Endothelial cell of umbilical vein (primary cell): ENCODE measurements around the gene ALDH3A2. TPM values are rescaled to one million over a fixed set of nuclear protein-coding genes. Genes with fewer than 3 reads are reported as not detected.

ENCODE experiments used
- BruUV-seq: library from RNA; stranded (reverse); fragments of 400-500 nt; replicated peaks from 2 replicates; lab custom pipeline; 2021; lab: Mats Ljungman, UMichigan
- CTCF ChIA-PET: fragments of 300-600, 350-600 bp; sonication (Branson Sonifier 250); formaldehyde crosslinking; loops from one replicate; lab custom pipeline; 2021; ENCODE audit warnings: antibody characterized with exemption, inconsistent platforms; lab: Charles Lee
- POLR2A ChIA-PET: fragments of 300-600, 350-600 bp; sonication (Branson Sonifier 250); formaldehyde crosslinking; loops from one replicate; lab custom pipeline; 2021; ENCODE audit warnings: antibody characterized with exemption, inconsistent platforms; lab: Charles Lee
- DNase-seq: peaks from one replicate; pipeline ENCODE4 v3.0.0-alpha.2; 2011; ENCODE audit warnings: low read depth, low spot score
- FAIRE-seq: peaks from 2 replicates; lab custom pipeline; 2011; peaks lifted over from hg19 to GRCh38; lab: Jason Lieb, UNC
- H2AFZ ChIP-seq: 2 replicates; pipeline ENCODE4 v1.6.0; 2012; ENCODE audit warnings: low read depth, low read length, control low read depth, inconsistent platforms
- H3K27ac ChIP-seq: 2 replicates; pipeline ENCODE4 v1.5.1; 2011; ENCODE audit warnings: low read depth, mild to moderate bottlenecking, control low read depth, low read length, moderate library complexity; ENCODE audit not compliant: insufficient read depth
- H3K27me3 ChIP-seq, 2 experiments: 2 replicates each; pipeline versions ENCODE4 v1.6.0 to v1.6.1; 2011; ENCODE audit warnings: low read length in 2 of 2, mixed read lengths in 1 of 2; ENCODE audit not compliant: control insufficient read depth in 2 of 2, insufficient read depth in 2 of 2
- H3K36me3 ChIP-seq, 2 experiments: 2 replicates in 1 of 2; 3 replicates in 1 of 2; pipeline ENCODE4 v1.5.1; 2011; ENCODE audit warnings: low read length in 2 of 2, mild to moderate bottlenecking in 1 of 2, moderate library complexity in 1 of 2; ENCODE audit not compliant: control insufficient read depth in 2 of 2, insufficient read depth in 2 of 2; ENCODE audit errors: extremely low read depth in 1 of 2
- H3K4me1 ChIP-seq: 3 replicates; pipeline ENCODE4 v1.5.1; 2011; ENCODE audit warnings: mild to moderate bottlenecking, low read length; ENCODE audit not compliant: control insufficient read depth, insufficient read depth; ENCODE audit errors: extremely low read depth
- H3K4me2 ChIP-seq: 2 replicates; pipeline ENCODE4 v1.6.1; 2011; ENCODE audit warnings: low read length, control low read depth, mixed read lengths; ENCODE audit not compliant: insufficient read depth
- H3K4me3 ChIP-seq, 3 experiments: fragments of 200-600 bp in 1 of 3; sonication (generic), shearing (Covaris generic) in 1 of 3; replicated peaks in 1 of 3; 2 replicates each; pipeline ENCODE4 v1.5.1; 2011 to 2016; ENCODE audit warnings: control low read depth in 3 of 3, low read length in 3 of 3, mild to moderate bottlenecking in 2 of 3, inconsistent platforms in 1 of 3, low read depth in 1 of 3, moderate library complexity in 1 of 3; ENCODE audit not compliant: insufficient read depth in 1 of 3
- H3K79me2 ChIP-seq: 2 replicates; pipeline ENCODE4 v1.6.0; 2012; ENCODE audit warnings: low read length, inconsistent platforms; ENCODE audit not compliant: control insufficient read depth, insufficient read depth
- H3K9ac ChIP-seq: replicated peaks from 2 replicates; pipeline ENCODE3; 2011; ENCODE audit warnings: low read length, control low read depth; ENCODE audit not compliant: insufficient read depth; ENCODE audit errors: extremely low read depth
- H3K9me1 ChIP-seq: replicated peaks from 3 replicates; pipeline ENCODE4 v1.6.0; 2011; ENCODE audit warnings: mild to moderate bottlenecking, low read length; ENCODE audit not compliant: control insufficient read depth, insufficient read depth; ENCODE audit errors: extremely low read depth
- H3K9me3 ChIP-seq: replicated peaks from 2 replicates; pipeline ENCODE4 v1.5.1; 2012; ENCODE audit warnings: low read length, inconsistent platforms; ENCODE audit not compliant: control insufficient read depth, insufficient read depth
- H4K20me1 ChIP-seq: replicated peaks from 2 replicates; pipeline ENCODE3; 2011; ENCODE audit warnings: mild to moderate bottlenecking, low read length; ENCODE audit not compliant: control insufficient read depth, insufficient read depth; ENCODE audit errors: extremely low read depth
- EZH2 ChIP-seq: IDR thresholded peaks from 2 replicates; pipeline ENCODE4 v1.6.1; 2012; ENCODE audit warnings: borderline replicate concordance, low read depth, mild to moderate bottlenecking, moderate library complexity, low read length, inconsistent platforms; ENCODE audit not compliant: severe bottlenecking
- FOS ChIP-seq: IDR thresholded peaks from 2 replicates; pipeline ENCODE4 v1.6.1; 2011; ENCODE audit warnings: mild to moderate bottlenecking, low read length, moderate library complexity, borderline replicate concordance; ENCODE audit not compliant: insufficient read depth
- GATA2 ChIP-seq: IDR thresholded peaks from 2 replicates; pipeline ENCODE4 v1.7.0; 2011; ENCODE audit warnings: low read depth, mild to moderate bottlenecking, moderate library complexity, mixed read lengths, low read length; ENCODE audit not compliant: insufficient read length, insufficient read depth
- JUN ChIP-seq: IDR thresholded peaks from 2 replicates; pipeline ENCODE4 v1.6.1; 2011; ENCODE audit warnings: borderline replicate concordance, low read depth; ENCODE audit not compliant: insufficient read length, insufficient read depth
- MYC ChIP-seq: IDR thresholded peaks from one replicate; pipeline ENCODE4 v1.6.1; 2011; ENCODE audit warnings: mild to moderate bottlenecking, low read depth, low read length
- POLR2A ChIP-seq: IDR thresholded peaks from 2 replicates; pipeline ENCODE4 v1.6.1; 2012; ENCODE audit warnings: low read depth, mild to moderate bottlenecking, control low read depth, low read length
- POLR2AphosphoS5 ChIP-seq: IDR thresholded peaks from 2 replicates; pipeline ENCODE4 v1.6.1; 2012; ENCODE audit warnings: low read depth, mild to moderate bottlenecking, control low read depth, low read length, moderate library complexity; ENCODE audit not compliant: insufficient read depth
- dilution Hi-C: fragments of 300-500 bp; cut with MboI; formaldehyde crosslinking; loops from one replicate; pipeline ENCODE4 v1.15.0; 2019; ENCODE audit warnings: low sequenced_read_pairs; ENCODE audit not compliant: extremely low pct_ligation_motif_present
- intact Hi-C: fragments of 100-400 bp; cut with micrococcal nuclease; formaldehyde crosslinking; loops from one replicate; pipeline ENCODE4 v1.10.0; 2022
- polyA plus RNA-seq, 4 experiments: library from polyadenylated mRNA; depleted of rRNA in 3 of 4; stranded (reverse) in 3 of 4; unstranded in 1 of 4; fragments of >200 nt; gene quantifications; 2 replicates each; pipeline versions ENCODE4 v1.2.1 to v1.2.3, GENCODE V29; 2011 to 2012; ENCODE audit warnings: missing spikeins in 1 of 4
- total RNA-seq: library from RNA; stranded (reverse); gene quantifications from 2 replicates; pipeline ENCODE4 v1.2.3, GENCODE V29; 2021
- TF ChIP-seq, protein P1 (sequence below), 2 donors: IDR thresholded peaks; 1 replicate in 1 of 2; 2 replicates in 1 of 2; pipeline ENCODE4 v1.5.1; 2011; ENCODE audit warnings: low read length in 2 of 2, mild to moderate bottlenecking in 2 of 2, moderate library complexity in 2 of 2, control low read depth in 1 of 2, inconsistent platforms in 1 of 2, low read depth in 1 of 2; ENCODE audit not compliant: insufficient read depth in 1 of 2; ENCODE audit errors: extremely low read depth in 1 of 2
- TF ChIP-seq, protein P2 (sequence below): IDR thresholded peaks from 2 replicates; pipeline ENCODE4 v1.6.1; 2011; ENCODE audit not compliant: insufficient read depth, insufficient read length

The ALDH3A2 gene
- total and polyA plus RNA-seq, 2 donors (not counting 3 experiments of a cell fraction or from before 2014, with no cell fraction given): 16.7 to 36.5 TPM

DNA sequence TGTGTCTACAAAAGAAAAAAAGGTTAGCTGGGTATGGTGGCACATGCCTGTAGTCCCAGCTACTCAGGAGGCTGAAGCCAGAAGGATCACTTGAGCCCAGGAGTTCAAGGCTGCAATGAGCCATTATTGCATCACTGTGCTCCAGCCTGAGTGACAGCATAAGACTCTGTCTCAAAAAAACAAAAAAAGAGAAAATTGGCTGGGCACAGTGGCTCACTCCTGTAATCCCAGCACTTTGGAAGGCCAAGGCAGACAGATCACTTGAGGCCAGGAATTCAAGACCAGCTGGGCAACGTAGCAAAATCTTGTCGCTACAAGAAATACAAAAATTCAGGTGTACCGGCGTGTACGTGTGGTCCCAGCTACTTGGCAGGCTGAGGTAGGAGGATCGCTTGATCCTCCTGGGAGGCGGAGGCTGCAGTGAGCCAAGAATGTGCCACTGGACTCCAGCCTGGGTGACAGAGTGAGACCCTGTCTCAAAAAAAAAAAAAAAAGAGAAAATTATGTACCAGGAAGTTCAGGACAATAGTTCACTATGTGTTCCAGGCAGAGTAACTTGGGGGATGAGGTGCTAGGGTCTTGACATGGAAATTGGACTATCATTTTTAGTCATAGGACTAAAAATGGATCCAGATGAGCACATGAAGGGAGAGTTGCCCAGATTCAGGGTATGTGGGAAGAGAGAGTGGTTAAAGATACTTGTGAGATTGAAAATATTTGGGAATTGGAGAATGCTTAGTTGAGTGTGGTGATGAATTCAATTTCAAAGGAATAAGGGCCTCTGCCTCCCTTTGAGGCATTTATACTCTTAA lies 11.0 kb downstream of the ALDH3A2 start:
- Histone ChIP-seq H3K4me2 (no peak overlapping the region), H3K9me3 (no peaks in the 10 kb centered on the region), H3K79me2 (no peaks in the 10 kb centered on the region), H2AFZ (no peak overlapping the region), H3K36me3 (peaks cover 0 to 13% of the 10 kb centered on the region in 2 experiments), H3K4me1 (no peaks in the 10 kb centered on the region), H3K27me3 (no peaks in the 10 kb centered on the region), H3K9me1 (no peaks in the 10 kb centered on the region), H3K9ac (no peak overlapping the region), H4K20me1 (no peaks in the 10 kb centered on the region), H3K4me3 (no peak overlapping the region), H3K27ac (no peak overlapping the region)
- intact Hi-C loops (no loop called here), dilution Hi-C loops (no loop called here)
- no TSS peak for BruUV-seq
- no peak for TF ChIP-seq POLR2AphosphoS5
- TF ChIP-seq, protein P1, sequence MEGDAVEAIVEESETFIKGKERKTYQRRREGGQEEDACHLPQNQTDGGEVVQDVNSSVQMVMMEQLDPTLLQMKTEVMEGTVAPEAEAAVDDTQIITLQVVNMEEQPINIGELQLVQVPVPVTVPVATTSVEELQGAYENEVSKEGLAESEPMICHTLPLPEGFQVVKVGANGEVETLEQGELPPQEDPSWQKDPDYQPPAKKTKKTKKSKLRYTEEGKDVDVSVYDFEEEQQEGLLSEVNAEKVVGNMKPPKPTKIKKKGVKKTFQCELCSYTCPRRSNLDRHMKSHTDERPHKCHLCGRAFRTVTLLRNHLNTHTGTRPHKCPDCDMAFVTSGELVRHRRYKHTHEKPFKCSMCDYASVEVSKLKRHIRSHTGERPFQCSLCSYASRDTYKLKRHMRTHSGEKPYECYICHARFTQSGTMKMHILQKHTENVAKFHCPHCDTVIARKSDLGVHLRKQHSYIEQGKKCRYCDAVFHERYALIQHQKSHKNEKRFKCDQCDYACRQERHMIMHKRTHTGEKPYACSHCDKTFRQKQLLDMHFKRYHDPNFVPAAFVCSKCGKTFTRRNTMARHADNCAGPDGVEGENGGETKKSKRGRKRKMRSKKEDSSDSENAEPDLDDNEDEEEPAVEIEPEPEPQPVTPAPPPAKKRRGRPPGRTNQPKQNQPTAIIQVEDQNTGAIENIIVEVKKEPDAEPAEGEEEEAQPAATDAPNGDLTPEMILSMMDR (IDR thresholded peaks at IDR 0.05; ENCODE audit: extremely low read depth in 1 of 2, insufficient read depth in 1 of 2, low read depth in 1 of 2, low read length in 2 of 2): no peak
- TF ChIP-seq GATA2: no peak
- TF ChIP-seq FOS: no peak
- no peak for TF ChIP-seq POLR2A
- TF ChIP-seq EZH2: no peak
- TF ChIP-seq, protein P2, sequence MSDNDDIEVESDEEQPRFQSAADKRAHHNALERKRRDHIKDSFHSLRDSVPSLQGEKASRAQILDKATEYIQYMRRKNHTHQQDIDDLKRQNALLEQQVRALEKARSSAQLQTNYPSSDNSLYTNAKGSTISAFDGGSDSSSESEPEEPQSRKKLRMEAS: no peak
- no peak for TF ChIP-seq MYC
- no peak for TF ChIP-seq JUN
- CTCF ChIA-PET: interaction anchor here (2.9 kb wide), 1 partner anchor 12 kb away, joined by 20 read pairs; the partner anchor contains the start of gene ALDH3A2
- POLR2A ChIA-PET: no interaction called here
- FAIRE-seq: no peak
- no peak for DNase-seq
